Measurements from ENCODE around the gene KIF26B. TPM values are rescaled to one million over a fixed set of nuclear protein-coding genes. Genes with fewer than 3 reads are reported as not detected.

The KIF26B gene
- total RNA-seq, 3 donors from 2014 or later (not counting 1 experiment from before 2014, with no cell fraction given) = 0.16 to 0.96 (median 0.18) TPM

GRCh38 chr1:245221805-245222204, 67.0 kb downstream of the KIF26B start:
- TF ChIP-seq, protein P1, sequence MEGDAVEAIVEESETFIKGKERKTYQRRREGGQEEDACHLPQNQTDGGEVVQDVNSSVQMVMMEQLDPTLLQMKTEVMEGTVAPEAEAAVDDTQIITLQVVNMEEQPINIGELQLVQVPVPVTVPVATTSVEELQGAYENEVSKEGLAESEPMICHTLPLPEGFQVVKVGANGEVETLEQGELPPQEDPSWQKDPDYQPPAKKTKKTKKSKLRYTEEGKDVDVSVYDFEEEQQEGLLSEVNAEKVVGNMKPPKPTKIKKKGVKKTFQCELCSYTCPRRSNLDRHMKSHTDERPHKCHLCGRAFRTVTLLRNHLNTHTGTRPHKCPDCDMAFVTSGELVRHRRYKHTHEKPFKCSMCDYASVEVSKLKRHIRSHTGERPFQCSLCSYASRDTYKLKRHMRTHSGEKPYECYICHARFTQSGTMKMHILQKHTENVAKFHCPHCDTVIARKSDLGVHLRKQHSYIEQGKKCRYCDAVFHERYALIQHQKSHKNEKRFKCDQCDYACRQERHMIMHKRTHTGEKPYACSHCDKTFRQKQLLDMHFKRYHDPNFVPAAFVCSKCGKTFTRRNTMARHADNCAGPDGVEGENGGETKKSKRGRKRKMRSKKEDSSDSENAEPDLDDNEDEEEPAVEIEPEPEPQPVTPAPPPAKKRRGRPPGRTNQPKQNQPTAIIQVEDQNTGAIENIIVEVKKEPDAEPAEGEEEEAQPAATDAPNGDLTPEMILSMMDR (IDR thresholded peaks at IDR 0.05) = no peak
- Mint-ChIP-seq H3K27me3 (ENCODE audit: low read depth in 2 of 2) (no peaks in the 10 kb centered on the region), H3K4me1 (no peaks in the 10 kb centered on the region), H3K9me3 (no peaks in the 10 kb centered on the region), H3K27ac (no peak overlapping the region), H3K36me3 (no peaks in the 10 kb centered on the region), H3K4me3 (no peak overlapping the region)
- H3K27ac ChIP-seq (ENCODE audit: low read length) = no peak overlapping the region
- intact Hi-C loops (cut with micrococcal nuclease) = no loop called here
- 87% methylated on average over 6 of the region's 6 CpGs for WGBS (ENCODE audit: insufficient coverage)
- no peaks in the 10 kb centered on the region for H3K36me3 ChIP-seq (ENCODE audit: control insufficient read depth, insufficient read depth, low read length)
- H3K9me3 ChIP-seq (ENCODE audit: control insufficient read depth, insufficient read depth, low read length) = no peaks in the 10 kb centered on the region
- no peak overlapping the region for H3K4me3 ChIP-seq (ENCODE audit: low read length)
- ATAC-seq (no peak), DNase-seq (no peak)
- H3K27me3 ChIP-seq (ENCODE audit: control insufficient read depth, insufficient read depth, low read length) = no peaks in the 10 kb centered on the region
- no peaks in the 10 kb centered on the region for H3K4me1 ChIP-seq (ENCODE audit: control insufficient read depth, insufficient read depth, low read length)

DNA sequence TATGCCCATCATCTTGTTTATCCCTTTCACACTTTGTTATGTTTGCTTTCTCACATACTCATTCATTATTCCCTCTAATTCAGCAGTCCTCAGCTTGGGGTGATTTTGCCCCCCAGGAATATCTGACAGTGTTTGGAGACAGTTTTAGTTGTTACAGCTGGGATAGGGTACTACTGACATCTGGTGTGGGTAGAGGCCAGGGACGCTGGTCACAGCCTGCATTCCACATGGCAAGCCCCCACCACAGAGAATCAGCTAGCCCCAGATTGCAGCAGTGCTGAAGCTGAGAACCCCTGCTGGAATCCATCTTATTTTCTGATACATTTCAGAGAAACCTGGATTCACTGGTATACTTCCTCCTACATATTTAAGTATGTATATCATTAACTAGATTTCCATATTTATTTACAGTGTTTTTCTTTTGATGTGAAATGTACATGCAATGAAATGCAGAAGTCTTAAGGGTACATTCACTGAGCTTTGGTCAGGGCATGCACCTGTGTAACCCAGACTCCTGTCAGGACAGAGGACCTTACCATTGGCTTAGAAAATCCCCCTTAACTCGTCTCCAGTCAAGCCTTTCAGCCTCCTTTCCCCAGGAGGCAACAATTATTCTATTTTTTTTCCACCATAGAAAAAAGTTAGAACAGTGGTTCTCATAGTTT, 68.3 kb downstream of the KIF26B start:
- no peaks in the 10 kb centered on the region for H3K36me3 Mint-ChIP-seq
- H3K4me3 Mint-ChIP-seq = no peak overlapping the region
- TF ChIP-seq, protein P1 (IDR thresholded peaks at IDR 0.05) = no peak
- H3K27ac ChIP-seq (ENCODE audit: low read length) = no peak overlapping the region
- H3K27me3 Mint-ChIP-seq (ENCODE audit: low read depth in 2 of 2) = no peaks in the 10 kb centered on the region
- no peaks in the 10 kb centered on the region for H3K36me3 ChIP-seq (ENCODE audit: control insufficient read depth, insufficient read depth, low read length)
- intact Hi-C loops (cut with micrococcal nuclease) = no loop called here
- H3K4me3 ChIP-seq (ENCODE audit: low read length) = no peak overlapping the region
- H3K4me1 Mint-ChIP-seq = no peaks in the 10 kb centered on the region
- H3K27me3 ChIP-seq (ENCODE audit: control insufficient read depth, insufficient read depth, low read length) = no peaks in the 10 kb centered on the region
- DNase-seq = no peak
- 89% methylated on average over 2 of the region's 2 CpGs for WGBS (ENCODE audit: insufficient coverage)
- no peaks in the 10 kb centered on the region for H3K4me1 ChIP-seq (ENCODE audit: control insufficient read depth, insufficient read depth, low read length)
- H3K9me3 ChIP-seq (ENCODE audit: control insufficient read depth, insufficient read depth, low read length) = no peaks in the 10 kb centered on the region
- no peaks in the 10 kb centered on the region for H3K9me3 Mint-ChIP-seq
- H3K27ac Mint-ChIP-seq = no peak overlapping the region
- ATAC-seq = no peak

- H3K9me3 Mint-ChIP-seq = no peaks in the 10 kb centered on the region
- peaks cover 0 to 6% of the 10 kb centered on the region in 2 donors for H3K27me3 Mint-ChIP-seq (ENCODE audit: low read depth in 2 of 2)
- H3K27ac Mint-ChIP-seq = no peak overlapping the region
- intact Hi-C loops (cut with micrococcal nuclease) = no loop called here
- Histone ChIP-seq H3K9me3 (ENCODE audit: control insufficient read depth, insufficient read depth, low read length) (no peaks in the 10 kb centered on the region), H3K27me3 (ENCODE audit: control insufficient read depth, insufficient read depth, low read length) (no peaks in the 10 kb centered on the region), H3K27ac (ENCODE audit: low read length) (no peak overlapping the region), H3K36me3 (ENCODE audit: control insufficient read depth, insufficient read depth, low read length) (no peaks in the 10 kb centered on the region), H3K4me1 (ENCODE audit: control insufficient read depth, insufficient read depth, low read length) (no peaks in the 10 kb centered on the region), H3K4me3 (ENCODE audit: low read length) (no peak overlapping the region)
- ATAC-seq (peak in 1 of 3 donors; percentile 14), DNase-seq (no peak)
- no peaks in the 10 kb centered on the region for H3K36me3 Mint-ChIP-seq
- H3K4me1 Mint-ChIP-seq = no peaks in the 10 kb centered on the region
- WGBS (ENCODE audit: insufficient coverage) = 80% methylated on average over 13 of the region's 16 CpGs
- TF ChIP-seq, protein P1 (IDR thresholded peaks at IDR 0.05) = no peak
- H3K4me3 Mint-ChIP-seq = no peak overlapping the region
Measured at GRCh38 chr1:245225322-245226202, 70.8 kb downstream of the KIF26B start.
